HTR-8/SVneo (cell line): ENCODE results near the gene SERPINB1.
A peak's percentile ranks its signal among the peaks of the same experiment; 100 is the strongest.
"Not testable (repeated sequence)": the region's sequence is repeated elsewhere in the genome, so short reads cannot be mapped to it uniquely, and the experiment has no call there.

Experiments
- DNase-seq: peaks from one replicate; pipeline ENCODE4 v3.0.0; 2011; ENCODE audit warnings: low spot score, mixed read lengths; ENCODE audit not compliant: insufficient read length
- FAIRE-seq: peaks from 2 replicates; lab custom pipeline; 2011; peaks lifted over from hg19 to GRCh38; lab: Jason Lieb, UNC

The SERPINB1 gene

GRCh38 chr6:2820415-2820814, 21.2 kb downstream of the SERPINB1 start:
- DNase-seq (no peak), FAIRE-seq (no peak)

- DNase-seq = no peak
- FAIRE-seq = no peak
Observed at GRCh38 chr6:2819978-2820377, 21.7 kb downstream of the SERPINB1 start.

GRCh38 chr6:2819115-2819514, 22.5 kb downstream of the SERPINB1 start:
- DNase-seq (no peak), FAIRE-seq (peak; percentile 9)

DNA sequence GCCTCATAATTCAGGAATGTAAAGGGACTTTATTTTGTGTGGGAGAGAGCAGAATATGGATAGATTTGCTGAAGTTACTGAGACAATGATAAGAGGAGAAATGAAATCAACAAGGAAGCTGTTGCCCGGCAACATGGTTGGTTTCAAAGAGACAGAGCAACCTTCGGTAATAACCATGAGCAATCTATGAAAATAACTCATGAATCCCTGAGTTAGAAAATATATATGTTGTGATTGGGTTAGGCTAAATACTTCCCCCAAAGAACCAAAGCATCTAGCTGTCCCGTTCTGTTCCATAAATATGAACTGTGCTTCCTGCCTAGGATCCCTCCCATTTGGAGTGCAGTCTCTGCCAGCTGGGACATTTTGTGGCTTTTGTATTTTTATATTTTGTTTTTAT, 23.1 kb downstream of the SERPINB1 start:
- FAIRE-seq (no peak), DNase-seq (no peak)

DNA sequence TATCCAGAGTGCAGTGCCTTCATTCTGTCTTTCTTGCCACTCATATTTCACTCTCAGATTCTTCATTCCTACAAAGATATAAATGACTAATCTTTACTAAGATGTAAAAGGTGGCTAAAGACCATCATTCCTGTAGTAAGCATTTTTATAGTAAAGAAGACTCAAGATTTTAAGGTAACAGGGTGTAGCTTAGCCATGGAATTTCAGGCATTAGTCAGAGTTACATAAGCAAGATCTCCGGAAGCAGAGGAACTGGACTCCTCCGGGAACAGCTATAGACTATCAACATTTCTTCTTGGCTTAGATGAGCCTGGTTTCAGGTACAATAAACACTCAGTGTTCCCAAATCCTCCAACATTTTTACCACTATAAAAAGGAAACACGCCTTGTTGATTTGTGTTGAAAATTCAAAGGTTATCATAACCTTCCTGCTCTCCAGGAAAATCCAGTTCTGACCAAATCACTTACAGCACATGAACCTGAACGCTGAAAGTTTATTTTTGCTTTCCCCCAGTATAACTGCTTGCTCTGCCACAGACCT, 23.7 kb downstream of the SERPINB1 start:
- FAIRE-seq (peak; percentile 20), DNase-seq (peak; percentile 53)

GRCh38 chr6:2816158-2816557, 25.5 kb downstream of the SERPINB1 start:
- no peak for FAIRE-seq
- no peak for DNase-seq

- FAIRE-seq (no peak), DNase-seq (no peak)
Observed at GRCh38 chr6:2812695-2813094, 29.0 kb downstream of the SERPINB1 start.

DNA sequence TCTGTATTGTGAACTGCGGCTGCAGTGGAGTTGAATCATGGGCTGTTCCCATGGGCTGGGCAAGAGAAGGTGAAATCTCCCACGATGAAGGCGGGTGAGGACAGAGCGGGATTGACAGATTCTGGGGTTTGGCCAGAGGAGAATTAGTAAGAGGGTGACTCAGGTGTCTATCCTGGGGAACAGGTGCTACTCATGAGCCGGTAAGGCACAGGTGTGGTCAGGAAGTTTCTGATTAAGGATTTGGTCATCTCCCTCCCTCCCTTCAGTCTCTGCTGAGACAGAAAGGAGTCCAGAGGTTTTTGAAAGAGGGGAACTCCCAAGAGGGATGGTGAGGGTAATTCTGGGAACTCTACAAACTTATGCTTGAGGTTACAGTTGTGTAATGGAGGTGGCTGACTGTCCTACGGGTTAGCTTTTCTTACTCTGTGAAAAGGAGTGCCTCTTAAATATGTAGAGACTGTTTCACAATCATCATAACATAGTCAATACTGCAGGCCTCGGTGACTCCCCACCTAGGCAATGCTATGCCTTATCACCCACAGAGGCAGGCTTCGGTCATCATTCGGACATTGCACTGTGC, 31.5 kb downstream of the SERPINB1 start:
- FAIRE-seq (no peak), DNase-seq (no peak)

GRCh38 chr6:2809015-2809414, 32.6 kb downstream of the SERPINB1 start:
- DNase-seq (no peak), FAIRE-seq (no peak)

GRCh38 chr6:2807342-2808090, 34.1 kb downstream of the SERPINB1 start:
- FAIRE-seq = no peak

DNA sequence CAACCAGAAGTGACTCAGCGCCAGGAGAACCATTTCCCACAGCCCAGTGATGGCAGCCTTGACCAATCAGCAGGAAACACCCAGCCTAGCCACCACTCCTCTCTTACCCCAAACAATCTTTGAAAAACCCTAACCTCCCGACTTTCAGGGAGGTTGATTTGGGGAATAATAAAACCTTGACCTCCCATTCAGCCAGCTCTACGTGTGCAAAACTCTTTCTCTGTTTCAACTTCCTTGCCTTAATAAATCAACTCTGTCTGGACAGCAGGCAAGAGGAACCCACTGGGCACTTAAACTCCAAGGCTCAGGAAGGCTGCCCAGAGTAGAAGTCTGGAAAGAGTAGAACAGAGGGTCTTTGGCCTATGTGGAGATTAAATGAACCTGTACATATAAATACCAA, 35.0 kb downstream of the SERPINB1 start:
- DNase-seq = no peak
- no peak for FAIRE-seq

More at GRCh38 chr6:2807342-2808090, 34.1 kb downstream of the SERPINB1 start:
- no peak for DNase-seq

DNA sequence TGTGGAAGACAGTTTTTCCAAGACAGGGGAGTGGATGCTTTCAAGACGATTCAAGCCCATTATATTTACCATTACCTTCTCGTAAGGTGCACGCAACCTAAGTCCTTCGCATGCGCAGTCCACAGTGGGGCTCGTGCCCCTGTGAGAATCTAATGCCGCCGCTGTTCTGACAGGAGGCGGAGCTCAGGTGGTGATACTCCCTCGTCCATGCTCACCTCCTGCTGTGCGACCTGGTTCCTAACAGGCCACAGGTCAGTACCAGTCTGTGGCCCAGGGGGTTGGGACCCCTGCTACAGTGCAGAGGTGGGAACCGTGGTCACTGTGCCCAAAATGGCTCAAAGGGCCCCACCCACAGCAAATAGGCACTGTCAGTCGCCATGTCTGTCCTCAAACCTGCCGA, 36.6 kb downstream of the SERPINB1 start:
- FAIRE-seq (no peak), DNase-seq (no peak)

DNA sequence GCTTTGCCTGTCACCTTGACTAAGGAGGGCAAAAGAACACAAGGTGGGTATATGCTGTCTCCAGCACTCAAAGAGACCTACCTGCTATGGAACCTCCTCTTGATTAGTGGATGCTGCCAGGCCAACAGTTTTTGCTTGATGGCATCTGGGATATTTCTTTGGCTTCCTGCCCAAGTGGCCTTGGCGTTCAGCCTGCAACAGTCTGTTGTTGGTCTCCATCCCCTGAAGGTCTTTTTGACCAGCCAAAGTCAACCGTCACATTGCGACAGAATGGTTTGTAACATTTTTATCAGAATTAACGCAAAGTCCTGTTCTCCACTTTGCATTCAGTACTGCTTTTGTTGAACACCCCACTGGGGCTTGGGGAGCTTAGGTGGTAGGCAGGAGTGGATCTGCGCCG, 37.1 kb downstream of the SERPINB1 start:
- DNase-seq (no peak), FAIRE-seq (no peak)

GRCh38 chr6:2803731-2804429, 37.8 kb downstream of the SERPINB1 start:
- DNase-seq (no peak), FAIRE-seq (no peak)

DNA sequence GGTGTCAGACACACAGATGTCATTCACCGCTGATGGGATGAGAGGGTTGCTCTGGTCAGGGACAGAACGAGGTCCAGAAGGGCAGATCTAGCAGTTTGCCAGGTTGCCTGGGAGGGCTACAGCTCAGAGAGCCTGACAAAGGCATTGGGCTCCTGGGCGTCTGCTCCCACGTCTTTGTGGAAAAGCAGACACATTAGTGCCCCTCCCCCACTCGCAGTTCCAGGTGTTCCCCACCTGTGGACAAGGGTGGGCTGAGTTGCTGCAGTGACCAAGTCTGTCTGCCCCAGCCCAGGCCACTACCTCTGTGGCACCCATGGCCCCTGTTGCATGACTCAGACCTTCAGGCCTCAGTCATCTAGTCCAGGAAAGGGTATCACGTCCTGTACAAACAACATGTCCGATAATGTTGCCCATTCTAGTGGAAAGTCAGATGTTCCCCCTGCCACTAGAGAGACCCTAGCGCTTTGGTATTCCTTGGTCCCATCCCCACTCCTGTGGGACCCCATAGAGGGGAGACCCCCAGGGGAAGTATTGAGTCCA, 39.1 kb downstream of the SERPINB1 start:
- DNase-seq (no peak), FAIRE-seq (no peak)

GRCh38 chr6:2801687-2802086, 40.0 kb downstream of the SERPINB1 start:
- DNase-seq, FAIRE-seq: not testable (repeated sequence)

- FAIRE-seq (no peak), DNase-seq (no peak)
Observed at GRCh38 chr6:2800552-2801316, 40.9 kb downstream of the SERPINB1 start.

GRCh38 chr6:2799936-2800527, 41.6 kb downstream of the SERPINB1 start:
- FAIRE-seq (no peak), DNase-seq (no peak)

DNA sequence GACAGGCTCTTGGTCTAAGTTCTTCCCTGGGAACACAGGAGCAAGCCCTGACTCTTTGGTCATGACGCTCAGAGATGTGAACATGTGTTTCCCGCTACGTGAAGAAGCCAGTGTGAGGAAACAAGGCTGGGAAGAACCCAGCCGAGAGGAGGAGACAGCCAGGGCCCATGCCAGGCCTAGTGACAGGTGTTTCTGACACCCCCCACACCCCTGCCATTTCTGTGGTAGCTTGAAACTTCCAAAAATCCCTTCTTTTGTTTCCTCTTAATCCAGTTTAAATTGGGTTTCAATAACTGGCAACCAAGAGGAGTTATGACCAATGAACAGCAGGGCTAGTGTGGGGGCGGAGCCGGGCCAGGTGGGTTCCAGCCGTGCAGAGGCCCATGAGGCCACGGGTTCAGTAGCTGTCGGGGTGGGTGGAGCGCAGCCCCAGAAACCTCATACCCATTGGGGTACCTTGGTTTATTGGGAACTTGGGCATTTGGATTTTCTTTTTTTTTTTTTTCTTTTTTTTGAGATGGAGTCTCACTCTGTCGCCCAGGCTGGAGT, 43.0 kb downstream of the SERPINB1 start:
- FAIRE-seq = no peak
- DNase-seq = no peak
